SK-N-SH (cell line): ENCODE measurements around the gene CMTM8.

Experiments
- CTCF ChIP-seq: fragments of 200-600 bp; sonication (generic); IDR thresholded peaks from 2 replicates; pipeline ENCODE4 v1.6.1; 2017; ENCODE audit warnings: antibody characterized with exemption, mild to moderate bottlenecking, moderate library complexity
- FOXJ3 ChIP-seq: sonication (generic); formaldehyde crosslinking; IDR thresholded peaks from 2 replicates; pipeline ENCODE4 v1.5.1; 2020; ENCODE audit warnings: mild to moderate bottlenecking, missing genetic modification reagents
- RXRA ChIP-seq: IDR thresholded peaks from 2 replicates; pipeline ENCODE4 v1.4.0; 2012; ENCODE audit warnings: low read depth, mild to moderate bottlenecking, borderline replicate concordance
- SMC3 ChIP-seq: IDR thresholded peaks from 2 replicates; pipeline ENCODE4 v1.6.1; 2012; ENCODE audit warnings: low read depth, low read length, improper control_type of control experiment
- YY1 ChIP-seq: IDR thresholded peaks from 2 replicates; pipeline ENCODE4 v1.4.0; 2012; ENCODE audit warnings: low read depth, mild to moderate bottlenecking

- TF ChIP-seq RXRA: no peak
- no peak for TF ChIP-seq CTCF
- TF ChIP-seq YY1: no peak
- no peak for TF ChIP-seq SMC3
- TF ChIP-seq FOXJ3 (CRISPR knock-in tag): no peak
Measured at GRCh38 chr3:32219537-32219936, 18.9 kb upstream of the CMTM8 start.
